ENCODE data around the gene MAN1A1. TPM values are rescaled to one million over a fixed set of nuclear protein-coding genes. Genes with fewer than 3 reads are reported as not detected.

The MAN1A1 gene
- total and polyA plus RNA-seq, 2 of the 8 experiments (the other 6 are each of a cell fraction or from before 2014, with no cell fraction given) = 1.8 to 5.4 TPM

DNA sequence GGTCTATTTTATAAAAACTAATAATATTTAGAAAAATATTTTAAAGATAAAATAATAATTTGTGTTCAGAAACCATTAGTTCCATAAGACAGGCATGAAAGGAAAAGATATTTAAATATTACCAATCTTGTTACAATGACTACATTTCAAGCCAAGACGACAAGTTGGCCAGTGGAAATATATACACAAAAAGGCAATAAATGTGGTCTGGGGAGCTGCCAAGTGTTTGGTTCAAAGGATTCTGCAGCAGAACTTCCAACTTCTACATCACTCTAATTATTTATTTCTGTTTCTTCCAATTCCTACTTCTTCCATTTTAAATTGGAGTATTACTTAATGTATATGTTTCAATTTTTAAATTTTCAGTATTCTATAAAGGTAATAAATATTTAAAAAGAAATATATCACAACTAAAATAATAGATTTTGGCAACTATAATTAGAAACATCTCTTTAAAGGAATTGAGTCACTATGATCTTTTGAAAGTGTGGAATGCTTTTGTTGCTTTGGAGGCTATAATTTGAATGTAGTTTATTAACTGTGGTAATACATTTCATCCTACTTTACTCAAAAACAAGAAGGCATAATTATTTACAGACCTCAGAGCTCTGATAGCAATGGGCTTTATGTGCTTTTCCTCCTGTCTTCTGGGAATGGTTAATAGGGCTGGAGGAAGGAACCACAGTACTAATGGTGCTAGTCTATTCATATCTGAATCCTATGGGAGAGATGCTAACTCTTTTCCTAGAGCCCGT lies 141.4 kb downstream of the MAN1A1 start:
- Histone ChIP-seq H3K4ac (replicated peaks; ENCODE audit: insufficient read length, low read depth, low read length) (no peak overlapping the region), H3K18ac (ENCODE audit: extremely low read depth, low read length) (no peak overlapping the region), H3K36me3 (ENCODE audit: control insufficient read depth in 2 of 4, insufficient read depth in 4 of 4, low read length in 3 of 4) (no peaks in the 10 kb centered on the region), H4K91ac (replicated peaks; ENCODE audit: insufficient read length, low read length) (no peak overlapping the region), H2AK5ac (ENCODE audit: low read depth, low read length) (no peak overlapping the region), H3K4me2 (ENCODE audit: insufficient read depth in 1 of 2, low read depth in 2 of 2, low read length in 2 of 2) (no peak overlapping the region), H3K14ac (ENCODE audit: insufficient read length) (no peak overlapping the region), H3K23ac (ENCODE audit: insufficient read length) (no peak overlapping the region), H3K9ac (replicated peaks in 1 of 4; ENCODE audit: extremely low read depth in 1 of 4, low read depth in 3 of 4, low read length in 3 of 4) (no peak overlapping the region), H2BK12ac (ENCODE audit: low read depth, low read length) (no peak overlapping the region), H2BK15ac (ENCODE audit: low read length) (no peak overlapping the region), H3K9me3 (ENCODE audit: insufficient read depth in 2 of 2, low read depth in 1 of 2, low read length in 1 of 2) (no peaks in the 10 kb centered on the region), H2BK120ac (replicated peaks; ENCODE audit: low read depth, low read length) (no peak overlapping the region), H3K79me2 (ENCODE audit: control insufficient read depth in 1 of 2, insufficient read depth in 2 of 2, low read length in 2 of 2) (no peaks in the 10 kb centered on the region), H4K5ac (ENCODE audit: insufficient read length, low read depth, low read length) (no peak overlapping the region), H3K27ac (ENCODE audit: low read depth, low read length) (no peak overlapping the region), H2BK5ac (ENCODE audit: low read depth, low read length) (no peak overlapping the region), H3K4me3 (ENCODE audit: extremely low read depth in 1 of 4, insufficient read depth in 2 of 4, low read depth in 3 of 4, low read length in 4 of 4) (no peak overlapping the region), H3K4me1 (replicated peaks in 1 of 4; ENCODE audit: control insufficient read depth in 3 of 4, insufficient read depth in 4 of 4, low read length in 3 of 4) (no peaks in the 10 kb centered on the region), H3K23me2 (ENCODE audit: low read depth, low read length) (no peaks in the 10 kb centered on the region), H3K79me1 (ENCODE audit: low read depth, low read length) (no peaks in the 10 kb centered on the region), H3K56ac (replicated peaks; ENCODE audit: insufficient read length, low read depth, low read length) (no peak overlapping the region), H4K20me1 (replicated peaks in 1 of 2; ENCODE audit: control insufficient read depth in 1 of 2, insufficient read depth in 2 of 2, low read length in 2 of 2) (no peaks in the 10 kb centered on the region), H2AFZ (ENCODE audit: low read length) (no peak overlapping the region), H2BK20ac (ENCODE audit: low read length) (no peak overlapping the region), H4K8ac (ENCODE audit: extremely low read depth, insufficient read depth, low read length) (no peak overlapping the region), H3K27me3 (replicated peaks in 1 of 4; ENCODE audit: control insufficient read depth in 3 of 4, extremely low read depth in 1 of 4, insufficient read depth in 3 of 4, low read length in 3 of 4) (no peaks in the 10 kb centered on the region)
- ChIA-PET POLR2A (ENCODE audit: partially characterized antibody) (no interaction called here), CTCF (ENCODE audit: partially characterized antibody) (interaction anchor here (1.3 kb wide), 1 partner anchor 126 kb away, joined by 3 read pairs; no protein-coding TSS in a partner anchor)
- WGBS, 2 experiments (ENCODE audit: extremely low coverage in 1 of 2, insufficient coverage in 1 of 2, insufficient read length in 1 of 2, insufficient replicate concordance in 2 of 2, low coverage in 1 of 2, low lambda C conversion rate in 2 of 2, missing lambda C conversion rate in 1 of 2) = 96% methylated on average over 2 of the region's 2 CpGs; no CpG with 5 or more reads in 1 of the 2 experiments
- FAIRE-seq = no peak
- DNase-seq (ENCODE audit: low read depth in 1 of 2, low spot score in 2 of 2) = no peak
- TF ChIP-seq TAF7 (optimal IDR thresholded peaks at IDR 0.05; ENCODE audit: borderline replicate concordance, low read depth, low read length) (no peak), TAF1 (IDR thresholded peaks at IDR 0.05; ENCODE audit: low read depth, low read length) (no peak), POU5F1 (IDR thresholded peaks at IDR 0.05; ENCODE audit: low read depth, low read length) (no peak), PHF8 (conservative IDR thresholded peaks at IDR 0.05; ENCODE audit: low read depth, low read length) (no peak), EGR1 (IDR thresholded peaks at IDR 0.05; ENCODE audit: borderline replicate concordance, low read depth, low read length) (no peak), RAD21 (IDR thresholded peaks at IDR 0.05 in 1 of 2, conservative IDR thresholded peaks at IDR 0.05 in 1 of 2; ENCODE audit: low read depth in 2 of 2, low read length in 2 of 2) (no peak), SRF (IDR thresholded peaks at IDR 0.05; ENCODE audit: low read depth, low read length) (no peak), RBBP5 (IDR thresholded peaks at IDR 0.05; ENCODE audit: borderline replicate concordance, low read depth, low read length) (no peak), YY1 (IDR thresholded peaks at IDR 0.05; ENCODE audit: low read depth, low read length) (no peak), SUZ12 (IDR thresholded peaks at IDR 0.05; ENCODE audit: low read length) (no peak)
- TF ChIP-seq, protein P1, sequence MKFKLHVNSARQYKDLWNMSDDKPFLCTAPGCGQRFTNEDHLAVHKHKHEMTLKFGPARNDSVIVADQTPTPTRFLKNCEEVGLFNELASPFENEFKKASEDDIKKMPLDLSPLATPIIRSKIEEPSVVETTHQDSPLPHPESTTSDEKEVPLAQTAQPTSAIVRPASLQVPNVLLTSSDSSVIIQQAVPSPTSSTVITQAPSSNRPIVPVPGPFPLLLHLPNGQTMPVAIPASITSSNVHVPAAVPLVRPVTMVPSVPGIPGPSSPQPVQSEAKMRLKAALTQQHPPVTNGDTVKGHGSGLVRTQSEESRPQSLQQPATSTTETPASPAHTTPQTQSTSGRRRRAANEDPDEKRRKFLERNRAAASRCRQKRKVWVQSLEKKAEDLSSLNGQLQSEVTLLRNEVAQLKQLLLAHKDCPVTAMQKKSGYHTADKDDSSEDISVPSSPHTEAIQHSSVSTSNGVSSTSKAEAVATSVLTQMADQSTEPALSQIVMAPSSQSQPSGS (IDR thresholded peaks at IDR 0.05; ENCODE audit: low read length) = no peak
